Gastrocnemius medialis (tissue), 4 donors: ENCODE measurements around the gene TP63.

Experiments used
- POLR2A ChIP-seq, 2 donors: fragments of 450-650 bp; IDR thresholded peaks; one replicate each; pipeline ENCODE4 v1.6.1; 2017; ENCODE audit warnings: antibody characterized with exemption in 2 of 2, mild to moderate bottlenecking in 2 of 2, moderate library complexity in 2 of 2
- TF ChIP-seq, protein P1 (sequence below), 5 experiments: fragments of 450-650 bp in 3 of 5; fragments of 200-600 bp in 2 of 5; sonication (generic) in 2 of 5; IDR thresholded peaks in 4 of 5; conservative IDR thresholded peaks in 1 of 5; 1 replicate in 4 of 5; 2 replicates in 1 of 5; pipeline ENCODE4 v1.5.1; 2016 to 2019; ENCODE audit warnings: antibody characterized with exemption in 5 of 5, mild to moderate bottlenecking in 3 of 5, moderate library complexity in 3 of 5

DNA sequence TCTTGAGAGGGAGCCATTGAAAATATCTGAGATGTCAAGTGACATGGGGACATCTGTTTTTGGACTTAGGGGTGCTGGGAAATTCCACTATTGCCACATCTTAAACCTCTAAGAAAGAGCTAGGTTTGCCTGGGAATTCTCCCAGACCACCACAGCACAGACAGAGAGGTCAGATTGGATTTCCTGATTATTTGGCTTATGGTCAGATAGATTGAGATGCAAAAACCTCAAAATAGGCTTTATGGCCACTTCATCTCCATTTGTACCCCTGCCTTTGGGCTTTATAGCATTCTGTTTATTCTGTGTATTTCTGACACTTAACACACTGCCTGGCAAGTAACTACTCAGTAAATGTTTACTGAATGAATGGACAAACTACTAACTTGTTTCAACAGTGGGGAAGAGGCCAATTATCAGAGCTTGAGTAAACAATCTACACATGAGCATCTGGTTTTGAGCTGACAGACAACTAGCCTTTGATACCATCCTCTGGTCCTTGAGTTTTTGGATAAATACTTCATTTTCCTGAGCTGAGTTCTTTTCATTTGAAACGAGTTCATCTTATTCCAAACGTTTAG, 81.8 kb downstream of the TP63 start:
- TF ChIP-seq POLR2A (IDR thresholded peaks at IDR 0.05): no peak
- TF ChIP-seq, protein P1, sequence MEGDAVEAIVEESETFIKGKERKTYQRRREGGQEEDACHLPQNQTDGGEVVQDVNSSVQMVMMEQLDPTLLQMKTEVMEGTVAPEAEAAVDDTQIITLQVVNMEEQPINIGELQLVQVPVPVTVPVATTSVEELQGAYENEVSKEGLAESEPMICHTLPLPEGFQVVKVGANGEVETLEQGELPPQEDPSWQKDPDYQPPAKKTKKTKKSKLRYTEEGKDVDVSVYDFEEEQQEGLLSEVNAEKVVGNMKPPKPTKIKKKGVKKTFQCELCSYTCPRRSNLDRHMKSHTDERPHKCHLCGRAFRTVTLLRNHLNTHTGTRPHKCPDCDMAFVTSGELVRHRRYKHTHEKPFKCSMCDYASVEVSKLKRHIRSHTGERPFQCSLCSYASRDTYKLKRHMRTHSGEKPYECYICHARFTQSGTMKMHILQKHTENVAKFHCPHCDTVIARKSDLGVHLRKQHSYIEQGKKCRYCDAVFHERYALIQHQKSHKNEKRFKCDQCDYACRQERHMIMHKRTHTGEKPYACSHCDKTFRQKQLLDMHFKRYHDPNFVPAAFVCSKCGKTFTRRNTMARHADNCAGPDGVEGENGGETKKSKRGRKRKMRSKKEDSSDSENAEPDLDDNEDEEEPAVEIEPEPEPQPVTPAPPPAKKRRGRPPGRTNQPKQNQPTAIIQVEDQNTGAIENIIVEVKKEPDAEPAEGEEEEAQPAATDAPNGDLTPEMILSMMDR (IDR thresholded peaks at IDR 0.05 in 4 of 5, conservative IDR thresholded peaks at IDR 0.05 in 1 of 5): no peak
